ENCODE data around the gene FOXP1. TPM values are rescaled to one million over a fixed set of nuclear protein-coding genes. Genes with fewer than 3 reads are reported as not detected.

Gene FOXP1
- total and polyA plus RNA-seq, 9 of the 15 experiments (the other 6 are each of a cell fraction or from before 2014, with no cell fraction given) = 7.7 to 34.5 (median 13.7) TPM

GRCh38 chr3:71446734-71447133 is 136.8 kb downstream of the FOXP1 start (continued):
- no peak for TF ChIP-seq RNF219 (CRISPR knock-in tag; IDR thresholded peaks at IDR 0.05)
- no peak for TF ChIP-seq MCM5 (IDR thresholded peaks at IDR 0.05; ENCODE audit: low read depth)
- no peak for TF ChIP-seq GMEB1 (CRISPR knock-in tag; IDR thresholded peaks at IDR 0.05)
- TF ChIP-seq HDGF (IDR thresholded peaks at IDR 0.05) = no peak
- no peak for TF ChIP-seq TBL1XR1 (IDR thresholded peaks at IDR 0.05; ENCODE audit: low read length in 2 of 2)

- Histone ChIP-seq H2AFZ (ENCODE audit: low read depth, low read length) (no peak overlapping the region), H3K79me2 (ENCODE audit: control insufficient read depth, insufficient read depth, low read length) (no peaks in the 10 kb centered on the region), H3K9ac (ENCODE audit: insufficient read depth in 1 of 2, low read depth in 2 of 2, low read length in 2 of 2) (no peak overlapping the region), H3K36me3 (ENCODE audit: control insufficient read depth, insufficient read depth, low read length) (no peaks in the 10 kb centered on the region), H4K20me1 (replicated peaks; ENCODE audit: control insufficient read depth, insufficient read depth, low read length) (no peaks in the 10 kb centered on the region), H3K4me2 (ENCODE audit: insufficient read depth, low read length) (no peak overlapping the region), H3K9me1 (ENCODE audit: control insufficient read depth, insufficient read depth, low read length) (no peaks in the 10 kb centered on the region), H3K9me3 (replicated peaks; ENCODE audit: control insufficient read depth, insufficient read depth, low read depth, low read length) (no peaks in the 10 kb centered on the region), H3K4me3 (no peak overlapping the region), H3K4me1 (replicated peaks in 1 of 2; ENCODE audit: control insufficient read depth in 2 of 2, insufficient read depth in 2 of 2, low read length in 2 of 2) (peaks cover 0 to 8% of the 10 kb centered on the region in 2 experiments; a peak in 4 of 5 replicates), H3K27me3 (ENCODE audit: control insufficient read depth in 2 of 2, insufficient read depth in 2 of 2, low read length in 2 of 2) (no peaks in the 10 kb centered on the region), H3K27ac (ENCODE audit: extremely low read depth, low read depth, low read length) (no peak overlapping the region)
- in situ Hi-C loops (cut with MboI) (no loop called here), intact Hi-C loops (cut with micrococcal nuclease) (no loop called here)
- no peak for DNase-seq (ENCODE audit: extremely low read depth in 1 of 4, low spot score in 3 of 4)
- ChIA-PET CTCF (ENCODE audit: low intra/inter-chr PET ratio) (no interaction called here), POLR2A (no interaction called here)
- no peak for ATAC-seq
- 76% methylated on average over 3 of the region's 4 CpGs for WGBS (ENCODE audit: insufficient coverage, low coverage, missing lambda C conversion rate)
- FAIRE-seq = no peak
- TF ChIP-seq ILK (tag; IDR thresholded peaks at IDR 0.05; ENCODE audit: borderline replicate concordance, low read depth) (no peak), MAFG (tag; conservative IDR thresholded peaks at IDR 0.05) (no peak), ILF3 (IDR thresholded peaks at IDR 0.05; ENCODE audit: borderline replicate concordance) (no peak), FOXO4 (CRISPR knock-in tag; IDR thresholded peaks at IDR 0.05) (no peak), HNRNPK (IDR thresholded peaks at IDR 0.05; ENCODE audit: low read depth, low read length, poor library complexity, severe bottlenecking) (no peak), BHLHE40 (IDR thresholded peaks at IDR 0.05; ENCODE audit: low read length) (no peak), ZKSCAN1 (IDR thresholded peaks at IDR 0.05; ENCODE audit: low read depth, low read length) (no peak), ZFX (CRISPR knock-in tag; IDR thresholded peaks at IDR 0.05) (no peak)
- BruUV-seq (replicated peaks) = no TSS peak
Measured at GRCh38 chr3:71446260-71446659, 137.3 kb downstream of the FOXP1 start.
